ENCODE results near the gene MYO10.
A peak's percentile ranks its signal among the peaks of the same experiment; 100 is the strongest.
"Not testable (repeated sequence)": the region's sequence is repeated elsewhere in the genome, so short reads cannot be mapped to it uniquely, and the experiment has no call there.

MYO10 gene

GRCh38 chr5:16936150-16936988 lies at the start of gene MYO10:
MYO10 (minus strand) TSS chr5:16936288; CDS start chr5:16935808, 480 bp downstream.
- peak; percentile 88 for DNase-seq

- not testable (repeated sequence) for DNase-seq
Measured at GRCh38 chr5:16985304-16985703, 49.2 kb upstream of the MYO10 start.

- DNase-seq, result no peak
Measured at GRCh38 chr5:16983972-16984371, 47.9 kb upstream of the MYO10 start.

GRCh38 chr5:16983022-16983639 lies 47.0 kb upstream of the MYO10 start:
- no peak for DNase-seq

GRCh38 chr5:16981700-16982099 lies 45.6 kb upstream of the MYO10 start:
- DNase-seq, result no peak

- no peak for DNase-seq
Measured at GRCh38 chr5:16980983-16981382, 44.9 kb upstream of the MYO10 start.

GRCh38 chr5:16978296-16978695 lies 42.2 kb upstream of the MYO10 start:
- DNase-seq, result no peak

GRCh38 chr5:16976625-16977008 lies 40.5 kb upstream of the MYO10 start:
- no peak for DNase-seq

- no peak for DNase-seq
Measured at GRCh38 chr5:16975950-16976624, 40.0 kb upstream of the MYO10 start.

- DNase-seq, result no peak
Measured at GRCh38 chr5:16974981-16975380, 38.9 kb upstream of the MYO10 start.

GRCh38 chr5:16970826-16971225 lies 34.7 kb upstream of the MYO10 start:
- no peak for DNase-seq

- no peak for DNase-seq
Measured at GRCh38 chr5:16970260-16970659, 34.2 kb upstream of the MYO10 start.

- no peak for DNase-seq
Measured at GRCh38 chr5:16965581-16965980, 29.5 kb upstream of the MYO10 start.

- DNase-seq, result no peak
Measured at GRCh38 chr5:16963821-16964220, 27.7 kb upstream of the MYO10 start.

- DNase-seq, result no peak
Measured at GRCh38 chr5:16961131-16961530, 25.0 kb upstream of the MYO10 start.

- no peak for DNase-seq
Measured at GRCh38 chr5:16957304-16958196, 21.5 kb upstream of the MYO10 start.

GRCh38 chr5:16953729-16954128 lies 17.6 kb upstream of the MYO10 start:
- no peak for DNase-seq

GRCh38 chr5:16952968-16953671 lies 17.0 kb upstream of the MYO10 start:
- DNase-seq, result no peak

- DNase-seq, result no peak
Measured at GRCh38 chr5:16946725-16947124, 10.6 kb upstream of the MYO10 start.

- DNase-seq, result no peak
Measured at GRCh38 chr5:16944816-16945562, 8.9 kb upstream of the MYO10 start.
